ENCODE results near the gene MTHFS.

DNA sequence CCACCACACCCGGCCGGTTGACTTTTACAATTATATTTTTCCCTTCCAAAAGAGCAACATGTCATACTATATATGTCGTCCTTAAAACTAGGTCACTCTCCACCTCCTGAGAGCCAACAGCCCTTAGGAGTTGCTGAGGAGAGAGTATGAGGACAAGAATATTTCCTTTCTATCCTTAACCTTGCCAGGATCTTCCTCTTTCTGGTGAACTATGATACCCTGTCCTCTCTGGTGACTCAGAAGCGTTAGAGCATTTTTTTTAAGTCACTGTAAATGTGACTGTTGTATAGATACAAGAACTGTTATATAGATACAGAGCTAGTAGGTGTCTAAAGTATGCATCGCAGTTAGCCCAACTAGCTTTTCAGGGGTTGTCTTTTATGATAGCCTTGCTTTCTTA is 33.7 kb upstream of the MTHFS start:
- TF ChIP-seq POLR2A (IDR thresholded peaks at IDR 0.05) = no peak
- TF ChIP-seq, protein P1, sequence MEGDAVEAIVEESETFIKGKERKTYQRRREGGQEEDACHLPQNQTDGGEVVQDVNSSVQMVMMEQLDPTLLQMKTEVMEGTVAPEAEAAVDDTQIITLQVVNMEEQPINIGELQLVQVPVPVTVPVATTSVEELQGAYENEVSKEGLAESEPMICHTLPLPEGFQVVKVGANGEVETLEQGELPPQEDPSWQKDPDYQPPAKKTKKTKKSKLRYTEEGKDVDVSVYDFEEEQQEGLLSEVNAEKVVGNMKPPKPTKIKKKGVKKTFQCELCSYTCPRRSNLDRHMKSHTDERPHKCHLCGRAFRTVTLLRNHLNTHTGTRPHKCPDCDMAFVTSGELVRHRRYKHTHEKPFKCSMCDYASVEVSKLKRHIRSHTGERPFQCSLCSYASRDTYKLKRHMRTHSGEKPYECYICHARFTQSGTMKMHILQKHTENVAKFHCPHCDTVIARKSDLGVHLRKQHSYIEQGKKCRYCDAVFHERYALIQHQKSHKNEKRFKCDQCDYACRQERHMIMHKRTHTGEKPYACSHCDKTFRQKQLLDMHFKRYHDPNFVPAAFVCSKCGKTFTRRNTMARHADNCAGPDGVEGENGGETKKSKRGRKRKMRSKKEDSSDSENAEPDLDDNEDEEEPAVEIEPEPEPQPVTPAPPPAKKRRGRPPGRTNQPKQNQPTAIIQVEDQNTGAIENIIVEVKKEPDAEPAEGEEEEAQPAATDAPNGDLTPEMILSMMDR (IDR thresholded peaks at IDR 0.05) = no peak
